Activated CD4-positive, alpha-beta T cell treated with anti-CD3 and anti-CD28 coated beads for 36 hours (primary cell): Measurements from ENCODE around the gene ISM1. TPM values are rescaled to one million over a fixed set of nuclear protein-coding genes. Genes with fewer than 3 reads are reported as not detected.

ENCODE experiments used
- ATAC-seq: fragments of 200-7000 bp; cut with Tn5 transposase; one replicate; pipeline ENCODE4 v1.10.0; 2021; ENCODE audit warnings: mild to moderate bottlenecking, moderate library complexity
- CTCF ChIA-PET: fragments of 350-600 bp; sonication (Branson Sonifier 250); formaldehyde crosslinking; loops from one replicate; lab custom pipeline; 2021; ENCODE audit warnings: antibody characterized with exemption; lab: Charles Lee
- POLR2A ChIA-PET: fragments of 350-600 bp; sonication (Branson Sonifier 250); formaldehyde crosslinking; loops from one replicate; lab custom pipeline; 2021; ENCODE audit warnings: antibody characterized with exemption, inconsistent platforms; lab: Charles Lee
- DNase-seq: peaks from one replicate; pipeline ENCODE4 v3.0.0-alpha.2; 2020
- H3K27ac Mint-ChIP-seq: one replicate; pipeline ENCODE4 v1.8.0; 2021; ENCODE audit warnings: mixed read lengths
- H3K27me3 Mint-ChIP-seq: one replicate; pipeline ENCODE4 v1.8.0; 2021; ENCODE audit warnings: mixed read lengths
- H3K36me3 Mint-ChIP-seq: one replicate; pipeline ENCODE4 v1.8.0; 2021; ENCODE audit warnings: low read depth, mixed read lengths
- H3K4me1 Mint-ChIP-seq: one replicate; pipeline ENCODE4 v1.8.0; 2021; ENCODE audit warnings: mixed read lengths
- H3K4me3 Mint-ChIP-seq: one replicate; pipeline ENCODE4 v1.8.0; 2021; ENCODE audit warnings: mild to moderate bottlenecking, moderate library complexity, mixed read lengths
- H3K9me3 Mint-ChIP-seq: one replicate; pipeline ENCODE4 v1.8.0; 2021; ENCODE audit warnings: low read depth, mixed read lengths
- intact Hi-C, 2 experiments: fragments of 100-400 bp; cut with DNase I in 1 of 2; cut with micrococcal nuclease in 1 of 2; formaldehyde crosslinking; loops; one replicate each; pipeline versions ENCODE4 v1.14.2 to v1.15.1; 2022 to 2024; cut with DNase I, micrococcal nuclease
- total RNA-seq, 2 experiments: library from RNA; stranded (reverse); gene quantifications; one replicate each; pipeline ENCODE4 v1.2.3, GENCODE V29; 2021

The ISM1 gene
- total RNA-seq, 2 experiments from 2014 or later, result 0.48 to 0.51 TPM

GRCh38 chr20:13205848-13206434 is 15.1 kb upstream of the ISM1 start:
- Mint-ChIP-seq H3K27me3 (peaks cover 3% of the 10 kb centered on the region), H3K27ac (no peak overlapping the region), H3K4me3 (no peak overlapping the region), H3K4me1 (no peaks in the 10 kb centered on the region), H3K9me3 (no peaks in the 10 kb centered on the region), H3K36me3 (no peaks in the 10 kb centered on the region)
- POLR2A ChIA-PET, result no interaction called here
- intact Hi-C loops, result no loop called here
- DNase-seq, result no peak
- CTCF ChIA-PET, result interaction anchor here (0.5 kb wide), 1 partner anchor 87 kb away, joined by 3 read pairs; no protein-coding TSS in a partner anchor
- ATAC-seq, result no peak

- DNase-seq (no peak), ATAC-seq (no peak)
- Mint-ChIP-seq H3K4me3 (no peak overlapping the region), H3K27me3 (peaks cover 3% of the 10 kb centered on the region), H3K27ac (no peak overlapping the region), H3K9me3 (no peaks in the 10 kb centered on the region), H3K36me3 (no peaks in the 10 kb centered on the region), H3K4me1 (no peaks in the 10 kb centered on the region)
- intact Hi-C loops, result no loop called here
- ChIA-PET CTCF (no interaction called here), POLR2A (no interaction called here)
Measured at GRCh38 chr20:13207016-13207415, 14.1 kb upstream of the ISM1 start.

GRCh38 chr20:13211956-13212618 is 9.0 kb upstream of the ISM1 start:
- Mint-ChIP-seq H3K27me3 (peaks cover 32% of the 10 kb centered on the region), H3K36me3 (no peaks in the 10 kb centered on the region), H3K27ac (no peak overlapping the region), H3K4me1 (peaks cover 4% of the 10 kb centered on the region), H3K9me3 (no peaks in the 10 kb centered on the region), H3K4me3 (no peak overlapping the region)
- intact Hi-C loops, result loop anchor here (5.0 to 10.0 kb wide), 2 partner anchors 35 to 57 kb away; no protein-coding TSS in a partner anchor
- DNase-seq, result no peak
- POLR2A ChIA-PET, result no interaction called here
- no peak for ATAC-seq
- CTCF ChIA-PET, result no interaction called here

- intact Hi-C loops, result loop anchor here (5.0 to 10.0 kb wide), 2 partner anchors 35 to 58 kb away; no protein-coding TSS in a partner anchor
- ATAC-seq (peak; percentile 91), DNase-seq (peak; percentile 39)
- Mint-ChIP-seq H3K4me1 (peaks cover 4% of the 10 kb centered on the region), H3K9me3 (no peaks in the 10 kb centered on the region), H3K27me3 (peaks cover 37% of the 10 kb centered on the region), H3K27ac (no peak overlapping the region), H3K4me3 (no peak overlapping the region), H3K36me3 (no peaks in the 10 kb centered on the region)
- CTCF ChIA-PET, result interaction anchor here (0.7 to 0.8 kb wide), 2 partner anchors 10 to 48 kb away, joined by 3 read pairs; no protein-coding TSS in a partner anchor
- POLR2A ChIA-PET, result no interaction called here
Measured at GRCh38 chr20:13212750-13213149, 8.3 kb upstream of the ISM1 start.

- Mint-ChIP-seq H3K27me3 (peaks cover 42% of the 10 kb centered on the region), H3K4me3 (no peak overlapping the region), H3K9me3 (no peaks in the 10 kb centered on the region), H3K36me3 (no peaks in the 10 kb centered on the region), H3K27ac (no peak overlapping the region), H3K4me1 (peaks cover 4% of the 10 kb centered on the region)
- DNase-seq (no peak), ATAC-seq (no peak)
- CTCF ChIA-PET, result interaction anchor here (0.6 to 0.8 kb wide), 3 partner anchors 10 to 60 kb away, joined by 3 to 4 read pairs (median 3); no protein-coding TSS in a partner anchor
- intact Hi-C loops, result loop anchor here (5.0 to 10.0 kb wide), 2 partner anchors 34 to 59 kb away; no protein-coding TSS in a partner anchor
- POLR2A ChIA-PET, result no interaction called here
Measured at GRCh38 chr20:13213335-13213734, 7.7 kb upstream of the ISM1 start.

DNA sequence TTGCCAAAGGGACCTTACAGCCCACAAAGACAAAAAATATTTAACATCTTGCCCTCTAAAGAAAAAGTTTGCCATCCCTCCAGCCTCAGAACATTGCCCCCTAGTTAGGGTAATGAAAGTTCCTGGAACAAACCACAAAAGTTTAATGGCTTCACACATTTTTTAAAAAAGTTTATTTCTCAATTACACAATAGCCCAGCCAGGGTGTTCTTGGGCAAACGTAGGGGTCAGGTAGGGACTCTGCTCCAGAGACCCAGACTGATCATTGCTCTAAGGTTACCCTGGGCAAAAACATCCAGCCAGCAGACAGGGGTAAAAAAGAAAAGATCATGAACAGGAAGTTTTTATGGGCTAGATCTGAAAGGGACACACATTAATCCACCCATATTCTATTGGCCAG is 4.5 kb upstream of the ISM1 start:
- Mint-ChIP-seq H3K9me3 (no peaks in the 10 kb centered on the region), H3K4me1 (peaks cover 14% of the 10 kb centered on the region), H3K4me3 (no peak overlapping the region), H3K36me3 (no peaks in the 10 kb centered on the region), H3K27me3 (peaks cover 60% of the 10 kb centered on the region), H3K27ac (no peak overlapping the region)
- ATAC-seq (no peak), DNase-seq (no peak)
- POLR2A ChIA-PET, result no interaction called here
- CTCF ChIA-PET, result no interaction called here
- intact Hi-C loops, result loop anchor here in 1 of 2 experiments (10.0 kb wide), 1 partner anchor 62 kb away; no protein-coding TSS in a partner anchor

- no peak for DNase-seq
- Mint-ChIP-seq H3K27ac (no peak overlapping the region), H3K9me3 (no peaks in the 10 kb centered on the region), H3K4me3 (peak overlapping the region; percentile 72), H3K4me1 (peaks cover 17% of the 10 kb centered on the region), H3K36me3 (no peaks in the 10 kb centered on the region), H3K27me3 (peaks cover 52% of the 10 kb centered on the region)
- POLR2A ChIA-PET, result no interaction called here
- CTCF ChIA-PET, result no interaction called here
- ATAC-seq, result no peak
- intact Hi-C loops, result loop anchor here (5.0 to 10.0 kb wide), 5 partner anchors 43 to 1325 kb away; partner anchors contain the start of genes ESF1 (in 1 of the 2) and SPTLC3 (in 1 of the 2)
Measured at GRCh38 chr20:13219327-13220193, 1.5 kb upstream of the ISM1 start.

- Mint-ChIP-seq H3K36me3 (no peaks in the 10 kb centered on the region), H3K27ac (peak overlapping the region; percentile 19), H3K27me3 (peaks cover 46% of the 10 kb centered on the region), H3K4me3 (peak overlapping the region; percentile 72), H3K4me1 (peaks cover 17% of the 10 kb centered on the region), H3K9me3 (no peaks in the 10 kb centered on the region)
- intact Hi-C loops, result loop anchor here (5.0 to 10.0 kb wide), 4 partner anchors 42 to 1326 kb away; partner anchors contain the start of genes ESF1 (in 1 of the 2) and SPTLC3 (in 1 of the 2)
- POLR2A ChIA-PET, result interaction anchor here (0.6 kb wide), 1 partner anchor 29 kb away, joined by 3 read pairs; no protein-coding TSS in a partner anchor
- ATAC-seq (peak; percentile 30), DNase-seq (peak; percentile 50)
- CTCF ChIA-PET, result no interaction called here
Measured at GRCh38 chr20:13220194-13220903, 725 bp upstream of the ISM1 start.

- intact Hi-C loops, result loop anchor here (1.0 to 10.0 kb wide), 6 partner anchors 8 to 1326 kb away; partner anchors contain the start of genes ESF1 (in 1 of the 2) and SPTLC3 (in 1 of the 2)
- DNase-seq (no peak), ATAC-seq (peak; percentile 48)
- Mint-ChIP-seq H3K27ac (no peak overlapping the region), H3K9me3 (peaks cover 3% of the 10 kb centered on the region), H3K4me1 (peaks cover 17% of the 10 kb centered on the region), H3K36me3 (no peaks in the 10 kb centered on the region), H3K27me3 (peaks cover 40% of the 10 kb centered on the region), H3K4me3 (peak overlapping the region; percentile 72)
- CTCF ChIA-PET, result interaction anchor here (1.4 kb wide), 1 partner anchor 40 kb away, joined by 4 read pairs; no protein-coding TSS in a partner anchor
- POLR2A ChIA-PET, result no interaction called here
Measured at GRCh38 chr20:13221313-13221672, 219 bp downstream of the ISM1 start.

DNA sequence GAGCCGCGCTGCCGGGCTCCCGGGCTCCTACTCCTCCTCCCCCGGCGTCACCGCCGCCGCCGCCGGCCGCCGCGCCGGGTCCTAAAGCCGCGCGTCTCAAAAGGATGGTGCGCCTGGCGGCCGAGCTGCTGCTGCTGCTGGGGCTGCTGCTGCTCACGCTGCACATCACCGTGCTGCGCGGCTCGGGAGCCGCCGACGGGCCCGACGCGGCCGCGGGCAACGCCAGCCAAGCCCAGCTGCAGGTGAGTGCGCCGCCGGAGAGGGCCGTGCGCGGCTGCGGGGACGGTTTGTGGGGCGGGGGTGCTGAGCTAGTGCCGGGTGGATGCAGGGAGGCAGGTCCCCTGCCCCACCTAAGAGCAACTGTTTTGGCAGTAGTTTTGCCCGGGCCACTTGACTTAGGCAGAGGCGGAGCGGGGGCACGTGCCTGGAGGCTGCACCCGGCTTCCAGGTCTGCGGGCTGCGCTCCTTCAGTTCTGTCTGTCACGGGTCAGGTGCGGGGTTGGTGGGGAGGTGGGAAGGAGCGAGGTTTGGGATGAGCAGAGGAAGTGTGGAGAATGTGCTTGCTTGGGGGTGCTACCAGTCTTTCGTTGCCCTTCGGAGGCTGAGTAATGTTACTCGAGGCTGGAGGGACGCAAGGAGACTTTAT is 722 bp downstream of the ISM1 start:
- POLR2A ChIA-PET, result interaction anchor here (0.6 kb wide), 1 partner anchor 19 kb away, joined by 5 read pairs; no protein-coding TSS in a partner anchor
- Mint-ChIP-seq H3K4me3 (peak overlapping the region; percentile 74), H3K27ac (peak overlapping the region; percentile 37), H3K27me3 (peaks cover 36% of the 10 kb centered on the region), H3K36me3 (peaks cover 2% of the 10 kb centered on the region), H3K9me3 (peaks cover 7% of the 10 kb centered on the region), H3K4me1 (peaks cover 17% of the 10 kb centered on the region)
- peak; percentile 87 for ATAC-seq
- DNase-seq, result peak; percentile 82
- CTCF ChIA-PET, result interaction anchor here (1.4 kb wide), 1 partner anchor 39 kb away, joined by 4 read pairs; no protein-coding TSS in a partner anchor
- intact Hi-C loops, result loop anchor here (1.0 to 10.0 kb wide), 6 partner anchors 8 to 1327 kb away; partner anchors contain the start of genes ESF1 (in 1 of the 2) and SPTLC3 (in 1 of the 2)
